Cortex of kidney (tissue), 1 donor: Measurements from ENCODE around the gene SLC2A4RG.

Source experiments
- DNase-seq: peaks from one replicate; lab custom pipeline; 2025; lab: John Stamatoyannopoulos, UW

The SLC2A4RG gene

DNA sequence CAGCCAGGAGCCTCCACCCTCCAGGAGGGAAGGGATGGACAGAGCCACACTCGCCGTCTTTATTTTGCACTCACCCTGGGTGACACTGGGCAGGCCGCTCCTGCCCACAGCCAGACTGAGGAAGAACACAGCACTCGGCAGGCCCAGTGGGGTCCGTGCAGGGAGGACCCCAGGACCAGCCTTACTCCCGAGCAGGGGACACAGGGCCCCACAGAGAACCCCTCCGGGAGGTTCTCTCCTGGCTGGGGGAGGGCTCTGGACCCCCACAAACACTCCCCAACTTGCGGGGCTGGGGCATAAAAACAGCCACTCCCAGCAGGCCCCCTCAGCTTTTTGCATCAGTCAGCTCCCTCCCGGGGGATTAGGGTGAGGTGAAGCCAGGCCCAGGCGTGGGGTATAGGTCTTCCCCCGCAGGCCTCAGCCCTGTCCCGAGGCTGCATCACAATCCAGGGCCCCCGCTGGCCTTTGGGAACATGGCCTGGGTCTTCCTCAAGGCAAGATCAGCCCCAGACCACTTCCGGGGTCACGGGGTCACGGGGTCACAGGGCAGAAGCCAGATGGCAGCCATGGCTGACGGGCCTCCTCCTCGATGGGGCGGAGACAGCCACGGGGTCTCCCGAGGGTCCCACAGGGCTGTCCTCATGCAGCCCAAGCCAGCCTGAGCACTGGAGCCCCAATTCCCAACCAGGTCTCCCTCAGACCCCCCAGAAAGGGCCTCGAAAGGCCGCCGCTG, 39.9 kb upstream of the SLC2A4RG start:
- no peak for DNase-seq

DNA sequence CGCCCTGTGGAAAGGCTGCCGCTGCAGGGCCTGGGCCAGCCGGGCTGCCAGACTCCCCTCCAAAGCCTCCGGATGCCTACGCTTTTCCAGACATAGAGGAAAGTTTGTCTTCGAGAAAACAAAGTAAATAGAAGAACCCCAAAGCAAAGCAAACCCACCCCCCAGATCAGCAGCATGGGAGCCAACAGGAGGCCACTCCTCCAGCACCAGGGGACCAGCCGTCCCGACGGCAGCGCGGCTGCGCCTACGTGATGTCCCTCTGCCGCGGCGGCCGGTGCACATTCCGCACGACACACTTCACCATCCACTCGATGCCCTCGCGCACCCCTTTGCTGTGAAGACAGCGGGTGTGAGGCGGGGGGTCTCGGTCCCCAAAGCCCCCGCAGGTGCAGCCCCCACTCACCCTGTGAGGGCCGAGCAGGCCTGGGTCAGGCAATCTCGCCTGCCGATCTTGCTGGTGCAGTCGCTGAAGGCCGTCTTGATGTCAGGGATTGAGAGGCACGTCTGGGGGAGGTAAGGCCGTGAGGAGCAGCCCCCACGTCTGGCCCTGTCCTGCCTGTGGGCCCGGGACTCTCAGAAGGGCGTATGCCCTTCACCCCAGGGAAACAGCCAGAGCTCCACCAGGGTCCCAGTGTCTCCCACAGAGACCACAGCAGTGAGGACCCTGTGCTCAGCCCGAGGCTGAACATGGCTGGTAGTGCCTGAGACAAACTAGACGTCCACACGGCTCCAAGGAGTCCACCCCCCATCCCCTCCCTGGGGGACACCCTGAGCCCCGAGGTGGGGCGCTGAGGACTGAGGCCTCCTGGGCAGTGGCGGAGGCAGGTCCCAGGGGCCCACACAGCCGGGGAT, 39.2 kb upstream of the SLC2A4RG start:
- no peak for DNase-seq

DNA sequence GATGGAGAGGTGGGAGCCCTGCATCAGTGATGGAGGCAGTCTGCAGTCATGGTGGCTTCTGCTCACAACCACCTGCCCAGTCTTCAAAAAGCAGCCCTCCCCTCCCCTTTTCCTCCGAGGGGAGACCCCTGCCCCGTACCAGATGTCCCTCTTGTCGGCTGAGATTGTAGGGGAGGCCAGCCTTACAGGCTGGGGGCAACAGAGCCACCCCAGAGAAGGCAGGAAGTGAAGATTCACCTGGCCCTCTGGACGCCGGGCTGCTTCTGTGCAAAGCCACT, 38.6 kb upstream of the SLC2A4RG start:
- no peak for DNase-seq

DNA sequence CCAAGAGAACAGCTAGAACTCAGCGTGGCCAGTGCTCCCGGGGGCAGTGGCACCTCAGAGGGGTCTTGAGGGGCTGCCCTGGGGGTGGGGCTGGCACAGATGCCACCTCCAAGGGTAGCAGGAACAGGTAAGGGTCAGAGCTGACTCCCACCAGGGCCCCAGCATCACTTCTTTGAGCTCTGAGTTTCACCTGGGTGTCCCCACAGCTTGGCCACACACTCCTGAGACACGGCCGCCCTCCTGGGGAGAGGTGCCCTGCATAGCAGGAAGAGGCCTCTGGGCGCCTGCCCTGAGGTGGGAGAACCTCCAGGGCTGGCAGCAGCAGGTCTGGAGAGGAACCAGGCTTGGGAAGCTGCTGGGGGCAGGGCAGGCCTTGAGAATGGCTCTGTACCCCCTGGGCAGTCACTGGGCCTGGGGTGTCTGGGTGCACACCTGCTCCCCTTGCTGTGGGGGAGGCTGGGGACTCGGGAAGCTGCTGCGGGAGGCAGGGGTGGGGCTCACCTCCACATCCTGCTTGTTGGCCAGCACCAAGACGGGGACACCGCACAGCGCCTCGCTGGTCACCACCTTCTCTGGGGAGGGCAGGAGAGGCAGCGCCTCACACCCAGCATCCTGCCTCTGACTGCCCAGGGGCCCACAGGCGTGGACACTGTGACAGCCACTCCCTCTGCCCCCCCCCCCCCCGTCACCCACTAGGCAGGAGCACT, 38.1 kb upstream of the SLC2A4RG start:
- DNase-seq = no peak

DNA sequence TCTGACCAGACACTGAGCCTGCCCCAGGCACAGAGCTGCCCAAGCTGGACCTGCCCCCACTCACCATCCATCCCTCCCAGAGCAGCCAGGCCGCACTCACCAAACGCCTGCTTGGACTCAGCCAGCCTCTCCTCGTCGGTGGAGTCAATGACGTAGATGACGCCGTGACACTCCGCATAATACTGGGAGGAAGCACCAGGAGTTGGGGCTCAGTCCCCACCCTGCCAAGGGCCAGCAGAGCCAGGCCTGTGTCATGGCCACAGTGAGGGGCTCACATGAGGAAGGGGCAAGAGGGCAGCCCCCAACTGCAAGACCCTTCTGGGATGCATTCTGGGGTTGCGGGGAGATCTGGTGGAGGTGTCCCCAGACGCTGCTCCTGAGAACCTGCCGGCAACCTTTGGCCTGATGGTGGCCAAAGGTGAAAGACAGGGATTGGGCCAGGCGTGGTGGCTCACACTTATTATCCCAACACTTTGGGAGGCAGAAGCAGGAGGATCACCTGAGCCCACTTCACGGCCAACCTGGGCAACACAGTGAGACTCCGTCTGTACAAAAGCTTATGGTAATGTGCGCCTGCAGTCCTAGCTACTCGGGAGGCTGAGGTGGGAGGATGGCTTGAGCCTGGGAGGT, 37.4 kb upstream of the SLC2A4RG start:
- no peak for DNase-seq

DNA sequence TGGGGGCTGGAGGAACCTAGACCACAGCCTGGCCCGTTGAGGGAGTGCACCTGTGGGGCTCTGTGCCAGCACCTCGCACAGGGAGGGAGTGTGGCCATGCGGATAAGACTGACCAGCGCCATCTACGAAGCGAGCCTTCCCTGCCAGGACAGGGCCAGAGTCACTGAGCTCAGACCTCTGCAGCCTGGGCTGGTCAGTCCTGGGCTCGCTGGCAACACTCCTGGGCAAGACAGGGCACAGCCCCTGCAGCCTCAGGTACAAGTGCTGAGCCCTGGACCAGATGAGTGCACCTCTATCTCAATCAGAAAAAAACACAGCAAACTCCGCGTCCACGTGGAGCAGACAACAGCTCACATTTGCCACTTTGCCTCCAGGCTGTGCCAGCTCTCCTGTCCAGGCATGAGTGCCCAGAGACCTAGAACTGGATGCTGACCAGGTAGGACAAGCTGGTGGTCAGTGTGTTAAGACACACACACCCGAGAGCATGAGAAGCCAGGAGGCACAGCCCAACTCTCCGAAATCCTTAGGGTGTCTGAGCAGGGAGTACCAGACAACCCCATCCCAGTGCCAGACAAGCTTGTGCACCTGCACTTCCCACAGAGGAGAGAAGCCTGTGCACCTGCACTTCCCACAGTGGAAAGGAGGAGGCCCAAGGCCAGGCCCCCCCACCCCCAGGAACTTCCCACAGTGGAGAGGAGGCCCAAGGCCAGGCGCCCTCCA, 36.7 kb upstream of the SLC2A4RG start:
- no peak for DNase-seq

DNA sequence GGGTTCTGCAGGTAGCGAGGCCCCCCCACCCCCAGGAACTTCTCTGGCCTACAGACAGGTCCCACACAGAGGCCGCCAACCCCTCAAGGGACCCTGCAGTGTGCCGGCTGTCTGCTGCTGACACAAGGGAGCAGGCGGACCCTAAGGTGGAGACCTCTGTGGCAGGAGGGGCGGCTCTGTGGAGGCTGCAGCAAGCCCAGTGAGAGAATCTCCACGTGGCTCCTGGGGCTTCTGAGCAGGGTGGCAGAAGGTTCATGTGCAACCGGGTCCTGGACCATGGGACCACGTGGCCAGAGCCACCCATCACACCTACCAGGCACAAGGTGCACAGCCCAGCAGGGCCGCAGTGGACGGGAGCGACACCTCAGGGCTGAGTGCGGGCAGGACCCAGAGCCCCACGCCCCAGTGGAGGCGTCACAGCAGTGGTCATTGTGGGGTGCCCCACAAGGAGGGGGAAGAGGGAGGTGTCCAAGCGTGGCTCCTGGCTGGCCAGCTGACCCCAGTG, 36.1 kb upstream of the SLC2A4RG start:
- DNase-seq = no peak

DNA sequence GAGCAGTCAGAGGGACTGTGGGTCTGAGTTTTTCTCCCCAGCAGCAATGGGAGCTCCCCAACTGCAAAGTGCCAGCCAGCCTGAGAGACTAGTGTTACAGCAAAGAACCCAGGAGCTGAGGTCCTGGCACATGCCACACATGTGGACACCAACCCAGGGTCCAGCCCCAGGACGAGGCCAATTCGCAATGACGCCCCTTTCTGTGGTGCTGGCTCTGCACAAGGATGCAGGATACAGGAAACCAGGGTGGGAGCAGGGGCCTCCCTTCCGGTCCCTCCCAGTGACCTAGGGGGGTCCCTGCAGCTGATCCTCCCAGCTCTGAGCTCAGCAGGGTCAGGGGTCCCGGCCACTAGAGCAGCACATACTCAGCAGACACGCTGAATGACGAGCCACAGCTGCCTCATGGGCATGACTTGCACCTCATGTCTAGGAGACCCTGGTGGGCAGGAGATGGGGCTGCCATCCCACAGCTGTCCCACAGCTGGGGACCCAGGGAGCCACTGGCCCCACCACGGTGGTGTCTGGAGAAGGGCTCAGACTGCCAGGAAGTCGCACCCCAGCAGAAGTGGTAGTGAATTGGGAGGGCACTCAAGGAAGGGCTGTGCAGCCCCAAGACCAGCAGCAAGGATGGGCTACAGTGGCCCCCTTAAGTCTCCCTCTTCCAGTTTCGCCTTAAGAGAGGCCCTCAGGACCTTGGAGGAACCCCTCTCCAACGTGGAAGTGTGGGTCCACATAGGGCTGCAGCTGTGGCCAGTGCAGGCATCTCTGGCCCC, 35.4 kb upstream of the SLC2A4RG start:
- no peak for DNase-seq

DNA sequence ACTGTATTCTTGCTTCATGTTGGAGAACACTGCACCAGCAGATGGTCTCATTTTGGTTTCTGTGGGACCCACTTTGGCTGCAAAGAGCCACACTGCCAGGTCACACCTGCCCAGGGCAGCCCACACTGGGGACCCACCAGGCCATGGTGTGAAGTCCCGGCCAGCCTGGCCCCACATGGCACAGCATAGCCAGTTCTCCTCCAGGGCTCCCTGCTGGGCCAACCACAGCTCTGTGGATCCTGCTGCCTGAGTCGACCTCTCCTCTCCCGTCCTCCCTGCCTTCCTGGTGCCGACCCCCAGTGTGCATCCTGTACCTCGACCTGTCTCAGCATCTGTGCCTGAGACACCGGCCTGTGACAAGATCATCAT, 34.8 kb upstream of the SLC2A4RG start:
- DNase-seq = no peak

DNA sequence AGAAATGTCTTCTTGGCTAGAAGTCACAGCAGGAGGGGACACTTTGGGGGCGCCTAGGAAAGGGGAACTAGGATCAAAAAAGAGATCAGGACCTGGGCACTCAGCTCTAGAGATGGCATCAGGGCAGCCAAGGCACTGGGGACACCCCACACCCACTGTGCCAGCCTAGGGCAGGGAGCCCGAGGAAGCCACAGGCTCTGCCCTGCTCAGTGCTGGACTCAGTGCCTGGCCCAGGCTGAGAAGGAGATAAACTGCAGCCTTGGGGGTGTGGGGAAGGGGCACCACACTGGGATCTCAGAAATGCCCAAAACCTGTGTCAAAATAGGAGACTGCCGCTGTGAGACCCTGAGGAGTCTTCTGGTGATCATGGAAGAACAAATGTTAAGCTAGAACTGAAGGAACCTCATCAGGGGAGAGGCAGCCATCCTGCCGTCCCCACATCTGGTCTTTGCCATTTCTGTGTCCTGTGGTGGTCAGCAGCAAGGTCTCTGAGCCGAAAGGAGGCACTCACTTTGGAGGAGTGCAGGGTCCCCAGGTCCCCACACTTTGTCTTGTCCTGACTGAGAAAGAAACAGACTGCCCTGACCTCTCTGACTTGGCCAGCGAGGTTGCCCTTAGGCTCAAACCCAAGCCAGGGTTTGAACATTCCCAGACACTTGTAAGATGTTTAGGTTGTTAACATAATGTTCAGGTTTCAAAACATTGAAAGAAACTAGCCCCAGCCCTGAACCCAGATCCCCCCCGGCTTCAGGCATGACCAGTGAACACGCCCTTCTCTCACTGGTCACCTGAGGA, 34.1 kb upstream of the SLC2A4RG start:
- no peak for DNase-seq

DNA sequence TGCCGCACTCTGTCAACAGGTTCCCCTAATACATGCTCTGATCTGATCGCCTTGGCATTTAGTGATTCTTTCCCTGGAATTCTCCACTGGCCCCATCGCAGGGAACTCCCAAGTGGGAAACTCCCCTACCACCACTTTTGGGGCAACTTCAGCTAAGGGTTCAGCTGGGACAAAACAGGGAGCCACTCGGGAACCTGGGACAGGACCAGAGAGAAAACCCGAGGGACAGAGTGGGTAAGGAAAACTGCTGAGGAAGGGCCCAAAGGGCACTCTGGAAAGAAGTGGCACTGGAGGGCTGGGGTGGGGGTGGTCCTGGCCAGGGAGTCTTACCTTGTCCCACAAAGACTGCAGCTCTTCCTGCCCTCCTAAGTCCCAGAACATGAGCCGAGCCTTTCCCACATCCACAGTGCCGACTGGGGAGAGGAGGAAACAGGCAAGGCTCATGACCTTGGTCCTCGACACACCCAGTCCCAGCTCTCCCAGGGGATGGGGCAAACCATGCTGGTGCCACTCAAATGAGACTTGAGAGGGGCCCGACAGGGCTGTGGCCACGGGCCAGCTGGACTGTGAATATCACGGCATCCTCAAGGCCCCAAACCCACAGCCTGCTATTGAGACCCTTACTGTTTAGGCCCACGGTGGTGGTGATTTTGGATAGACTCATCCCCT, 33.4 kb upstream of the SLC2A4RG start:
- DNase-seq = no peak

DNA sequence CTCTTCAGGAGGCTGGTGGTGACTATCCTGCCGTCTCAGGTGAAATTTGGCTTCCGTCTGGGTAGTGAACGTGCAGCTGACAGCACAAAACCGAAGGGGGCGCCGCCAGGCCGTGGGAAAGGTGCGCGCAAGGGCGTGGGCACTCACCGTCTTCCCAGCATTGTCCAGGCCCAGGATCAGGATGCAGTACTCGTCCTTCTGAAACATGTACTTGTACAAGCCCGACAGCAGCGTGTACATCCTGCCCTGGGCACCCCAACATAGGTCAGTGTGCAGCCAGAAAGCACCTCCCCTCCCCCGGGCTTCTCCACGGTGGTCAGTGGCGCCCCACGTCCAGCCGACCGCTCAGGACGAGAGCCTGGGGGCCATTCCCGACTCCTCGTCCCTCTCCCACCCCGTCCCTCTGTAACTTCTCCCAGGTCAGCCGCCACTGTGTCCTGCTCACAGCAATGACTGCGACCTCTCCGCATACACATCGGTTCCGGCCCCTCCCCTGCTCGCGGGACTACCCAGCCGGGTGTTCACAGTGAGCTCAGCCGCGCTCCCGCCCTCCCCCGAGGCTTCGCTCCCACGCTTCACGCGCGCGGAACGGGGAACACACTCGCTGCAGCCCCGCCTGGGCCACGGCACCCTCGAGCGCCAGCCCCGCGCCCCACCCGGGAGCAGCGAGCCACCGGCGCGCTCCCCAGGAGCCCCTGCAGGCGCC, 32.6 kb upstream of the SLC2A4RG start:
- DNase-seq = no peak

DNA sequence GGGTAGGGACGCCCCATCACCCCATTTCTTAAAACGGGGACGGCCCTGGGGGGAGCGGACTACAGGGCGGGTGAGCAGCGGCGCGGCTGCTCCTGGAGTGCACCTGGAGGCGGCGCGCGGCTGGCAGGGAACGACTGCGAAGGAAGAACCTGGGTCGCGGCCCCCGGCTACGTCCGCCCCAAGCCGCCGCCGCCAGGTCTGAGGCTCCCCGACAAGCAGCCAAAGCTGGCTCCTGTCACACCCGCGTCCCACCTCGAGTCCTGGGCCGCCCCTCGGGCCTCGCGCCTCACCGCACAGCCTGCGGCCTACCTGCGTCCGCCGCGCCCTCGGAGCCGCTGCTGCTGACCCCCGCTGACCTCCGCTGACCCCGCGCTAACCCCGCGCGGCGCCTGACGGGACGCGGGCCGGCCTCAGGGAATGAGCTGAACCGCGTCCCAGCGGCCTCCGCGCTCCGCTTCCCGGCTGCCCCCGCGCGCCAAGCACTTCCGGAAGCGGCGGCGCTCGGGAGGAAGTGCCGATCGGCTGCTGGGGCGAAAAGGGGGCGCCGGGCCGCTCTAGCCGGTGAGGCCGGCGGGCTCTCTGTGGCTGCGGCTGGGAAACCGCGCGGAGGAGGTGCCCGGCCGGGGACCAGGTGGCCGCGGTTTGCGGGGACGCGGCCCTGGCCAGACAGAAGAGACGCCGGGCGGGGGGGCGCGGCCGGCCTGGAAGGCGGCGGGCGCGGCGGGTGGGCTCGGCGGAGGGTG, 31.8 kb upstream of the SLC2A4RG start, which contains the start of the genes ARFRP1 and ZGPAT:
TSS of gene ARFRP1 (minus strand) at position 419 of the 743 bp plus-strand sequence. CDS start 885 bp downstream, outside the sequence.
TSS of gene ZGPAT (plus strand) at position 482 of the 743 bp plus-strand sequence. CDS start 542 bp downstream, outside the sequence.
- no peak for DNase-seq

DNA sequence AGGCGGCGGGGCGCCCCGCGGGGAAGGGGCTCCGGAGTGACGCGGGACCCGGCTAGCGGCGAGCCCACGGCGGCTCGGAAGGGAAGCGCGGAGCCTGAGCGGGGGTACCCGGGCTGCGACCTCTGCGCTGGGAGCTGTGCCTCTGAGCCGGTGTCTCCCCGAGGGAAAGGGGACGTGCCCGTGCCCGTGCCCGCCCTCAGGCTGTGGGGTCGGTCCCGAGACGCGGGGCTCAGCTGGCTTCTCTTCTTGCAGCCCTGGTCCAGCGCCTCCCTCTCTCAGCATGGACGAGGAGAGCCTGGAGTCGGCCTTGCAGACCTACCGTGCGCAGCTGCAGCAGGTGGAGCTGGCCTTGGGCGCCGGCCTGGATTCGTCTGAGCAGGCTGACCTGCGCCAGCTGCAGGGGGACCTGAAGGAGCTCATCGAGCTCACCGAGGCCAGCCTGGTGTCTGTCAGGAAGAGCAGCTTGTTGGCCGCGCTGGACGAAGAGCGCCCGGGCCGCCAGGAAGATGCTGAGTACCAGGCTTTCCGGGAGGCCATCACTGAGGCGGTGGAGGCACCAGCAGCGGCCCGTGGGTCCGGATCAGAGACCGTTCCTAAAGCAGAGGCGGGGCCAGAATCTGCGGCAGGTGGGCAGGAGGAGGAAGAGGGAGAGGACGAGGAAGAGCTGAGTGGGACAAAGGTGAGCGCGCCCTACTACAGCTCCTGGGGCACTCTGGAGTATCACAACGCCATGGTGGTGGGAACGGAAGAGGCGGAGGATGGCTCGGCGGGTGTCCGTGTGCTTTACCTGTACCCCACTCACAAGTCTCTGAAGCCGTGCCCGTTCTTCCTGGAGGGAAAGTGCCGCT, 31.1 kb upstream of the SLC2A4RG start:
- DNase-seq = no peak

DNA sequence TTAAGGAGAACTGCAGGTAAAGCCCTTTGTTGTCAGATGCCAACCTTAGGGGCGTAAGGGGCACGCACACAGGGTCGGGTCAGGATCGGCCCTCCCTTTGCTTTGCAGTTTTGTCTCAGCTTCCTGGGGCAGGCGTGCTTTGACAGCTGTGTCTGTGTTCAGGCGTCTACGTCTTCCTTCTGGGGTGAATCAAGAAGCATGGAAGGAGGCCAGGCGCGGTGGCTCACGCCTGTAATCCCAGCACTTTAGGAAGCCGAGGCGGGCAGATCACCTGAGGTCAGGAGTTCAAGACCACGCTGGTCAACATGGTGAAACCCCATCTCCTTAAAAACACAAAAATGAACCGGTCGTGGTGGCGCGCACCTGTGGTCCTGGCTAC, 30.4 kb upstream of the SLC2A4RG start:
- DNase-seq = no peak

DNA sequence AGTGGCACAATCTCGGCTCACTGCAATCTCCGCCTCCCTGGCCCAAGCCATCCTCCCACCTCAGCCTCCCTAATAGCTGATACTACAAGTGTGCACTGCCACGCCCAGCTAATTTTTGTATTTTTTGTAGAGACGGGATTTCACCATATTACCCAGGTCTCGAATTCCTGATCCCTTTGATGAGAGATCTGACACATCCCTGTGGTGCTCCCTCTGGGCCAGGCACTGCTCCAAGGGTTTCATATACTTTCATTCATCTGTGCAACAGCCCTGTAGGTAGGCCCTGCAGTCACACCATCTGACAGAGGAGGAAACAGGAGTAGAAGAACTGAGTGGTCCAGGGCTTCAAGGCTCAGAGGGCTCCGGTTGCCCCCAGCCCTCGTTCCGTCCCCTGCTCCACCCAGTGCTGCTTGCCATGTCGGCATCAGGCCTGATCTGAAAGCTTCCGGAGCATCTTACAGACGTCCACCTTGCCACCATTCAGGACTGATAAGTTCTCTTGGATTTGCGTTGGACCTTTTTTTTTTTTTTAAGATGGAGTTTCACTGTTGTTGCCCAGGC, 28.4 kb upstream of the SLC2A4RG start:
- no peak for DNase-seq

DNA sequence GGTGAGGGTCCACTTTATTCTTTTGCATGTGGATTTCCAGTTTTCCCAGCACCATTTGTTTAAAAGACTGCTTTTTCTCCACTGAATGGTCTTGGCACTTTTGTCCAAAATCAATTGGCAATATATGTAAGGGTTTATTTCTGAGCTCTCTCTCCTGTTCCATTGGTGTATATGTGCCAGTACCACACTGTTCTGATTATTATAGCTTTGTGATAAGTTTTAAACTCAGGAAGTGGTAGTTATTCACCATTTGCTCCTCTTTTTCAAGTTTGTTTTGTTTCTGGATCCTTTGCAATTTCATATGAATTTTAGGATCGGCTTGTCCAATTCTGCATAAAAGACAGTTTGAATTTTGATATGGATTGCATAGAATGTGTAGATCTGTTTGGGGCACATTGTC, 27.4 kb upstream of the SLC2A4RG start:
- no peak for DNase-seq
